Measurements from ENCODE around the gene ZSCAN4.
A peak's percentile ranks its signal among the peaks of the same experiment; 100 is the strongest.

ZSCAN4 gene

DNA sequence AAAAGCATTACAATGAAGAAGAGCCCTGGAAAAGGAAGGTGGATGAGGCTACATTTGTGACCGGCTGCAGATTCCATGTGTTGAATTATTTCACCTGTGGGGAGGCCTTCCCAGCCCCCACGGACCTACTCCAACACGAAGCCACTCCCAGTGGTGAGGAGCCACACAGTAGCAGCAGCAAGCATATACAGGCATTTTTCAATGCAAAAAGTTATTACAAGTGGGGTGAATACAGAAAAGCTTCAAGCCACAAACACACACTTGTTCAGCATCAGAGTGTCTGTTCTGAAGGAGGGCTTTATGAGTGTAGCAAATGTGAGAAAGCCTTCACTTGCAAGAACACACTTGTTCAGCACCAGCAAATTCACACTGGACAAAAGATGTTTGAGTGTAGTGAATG is 18.0 kb downstream of the ZSCAN4 start:
- no peak for DNase-seq

DNA sequence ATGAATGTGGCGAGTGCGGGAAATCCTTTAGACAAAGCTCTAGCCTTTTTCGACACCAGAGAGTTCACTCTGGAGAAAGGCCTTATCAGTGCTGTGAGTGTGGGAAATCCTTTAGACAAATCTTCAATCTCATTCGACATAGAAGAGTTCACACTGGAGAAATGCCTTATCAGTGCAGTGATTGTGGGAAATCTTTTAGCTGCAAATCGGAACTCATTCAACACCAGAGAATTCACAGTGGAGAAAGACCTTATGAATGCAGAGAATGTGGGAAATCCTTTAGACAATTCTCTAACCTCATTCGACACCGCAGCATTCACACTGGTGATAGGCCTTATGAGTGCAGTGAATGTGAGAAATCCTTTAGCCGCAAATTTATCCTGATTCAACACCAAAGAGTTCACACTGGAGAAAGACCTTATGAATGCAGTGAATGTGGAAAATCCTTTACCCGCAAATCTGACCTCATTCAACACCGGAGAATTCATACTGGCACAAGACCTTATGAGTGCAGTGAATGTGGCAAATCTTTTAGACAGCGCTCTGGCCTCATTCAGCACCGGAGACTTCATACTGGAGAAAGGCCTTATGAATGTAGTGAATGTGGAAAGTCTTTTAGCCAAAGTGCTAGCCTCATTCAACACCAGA is 18.8 kb downstream of the ZSCAN4 start:
- no peak for DNase-seq

DNA sequence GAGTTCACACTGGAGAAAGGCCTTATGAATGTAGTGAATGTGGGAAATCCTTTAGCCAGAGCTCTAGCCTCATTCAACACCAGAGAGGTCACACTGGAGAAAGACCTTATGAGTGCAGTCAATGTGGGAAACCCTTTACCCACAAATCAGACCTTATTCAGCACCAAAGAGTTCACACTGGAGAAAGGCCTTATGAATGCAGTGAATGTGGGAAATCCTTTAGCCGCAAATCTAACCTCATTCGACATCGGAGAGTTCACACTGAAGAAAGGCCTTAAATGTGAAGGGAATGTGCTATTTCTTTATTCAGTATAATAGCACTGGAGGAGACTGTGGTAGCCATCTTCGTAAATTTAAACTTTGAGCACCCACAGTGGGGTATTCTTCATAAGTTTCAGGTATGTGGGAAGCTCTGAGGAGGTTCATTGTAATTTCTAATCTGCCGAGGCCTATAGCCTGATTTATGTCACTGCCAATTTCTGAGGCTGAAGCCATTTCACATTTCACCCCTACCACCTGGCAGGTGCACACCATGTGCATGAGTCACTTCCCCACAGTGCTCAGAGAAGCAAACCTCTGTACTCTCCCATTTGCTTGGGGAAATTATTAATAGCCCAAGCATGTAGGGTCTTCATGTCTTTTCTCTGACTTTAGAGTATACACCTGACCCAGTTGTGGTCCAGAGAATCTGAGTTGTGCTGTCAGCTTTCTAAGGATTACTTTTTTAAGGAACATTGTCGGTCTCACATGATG is 19.5 kb downstream of the ZSCAN4 start:
- no peak for DNase-seq

DNA sequence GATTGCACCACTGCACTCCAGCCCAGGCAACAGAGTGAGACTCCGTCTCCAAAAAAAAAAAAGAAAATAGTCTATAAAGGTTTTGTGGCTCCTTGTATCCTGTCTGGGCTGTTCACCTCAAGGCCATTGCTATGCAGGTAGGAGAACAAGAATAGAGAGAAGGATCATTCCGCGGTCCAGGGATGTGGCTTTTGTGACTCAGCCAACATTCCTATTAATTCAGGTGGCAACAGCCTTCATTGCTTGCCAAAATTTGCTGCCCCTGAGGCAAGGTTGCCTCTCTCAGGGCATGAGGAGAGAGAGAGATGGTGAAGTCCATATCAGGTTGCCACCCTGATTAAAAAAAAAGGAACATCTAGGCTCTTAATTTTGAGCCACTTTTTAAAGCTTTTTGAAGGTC is 21.0 kb downstream of the ZSCAN4 start:
- no peak for DNase-seq

DNA sequence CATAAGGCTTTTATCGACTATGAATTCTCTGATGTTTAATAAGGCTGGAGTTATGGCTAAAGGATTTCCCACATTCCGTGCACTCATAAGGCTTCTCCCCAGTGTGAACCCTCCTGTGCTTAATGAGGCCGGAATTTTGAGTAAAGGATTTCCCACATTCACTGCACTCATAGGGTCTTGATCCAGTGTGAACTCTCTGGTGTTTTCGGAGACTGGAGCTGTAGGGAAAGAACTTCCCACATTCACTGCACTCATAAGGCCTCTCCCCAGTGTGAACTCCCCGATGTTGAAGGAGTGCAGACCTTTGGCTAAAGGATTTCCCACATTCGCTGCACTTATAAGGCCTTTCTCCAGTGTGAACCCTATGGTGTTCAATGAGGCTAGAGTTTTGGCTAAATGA is 32.9 kb downstream of the ZSCAN4 start:
- no peak for DNase-seq

DNA sequence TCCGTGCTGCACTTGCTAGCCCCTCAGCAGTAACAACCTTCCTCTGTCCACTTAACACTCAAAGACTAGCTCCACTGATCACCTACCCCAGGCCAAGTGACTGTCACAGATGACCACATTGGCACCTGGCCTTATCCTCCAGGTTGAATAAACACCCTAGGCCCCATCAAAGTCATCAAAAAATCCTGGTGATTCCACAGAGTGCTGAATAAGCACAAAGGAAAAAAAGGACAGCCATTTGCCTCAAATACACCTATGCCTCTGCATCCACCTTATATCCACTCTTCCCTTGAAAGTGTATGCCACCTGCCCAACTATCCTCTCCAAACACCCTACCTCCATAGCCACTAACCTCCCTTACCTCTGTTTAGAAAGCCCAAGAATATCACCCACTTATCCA is 37.6 kb downstream of the ZSCAN4 start:
- DNase-seq, result no peak

DNA sequence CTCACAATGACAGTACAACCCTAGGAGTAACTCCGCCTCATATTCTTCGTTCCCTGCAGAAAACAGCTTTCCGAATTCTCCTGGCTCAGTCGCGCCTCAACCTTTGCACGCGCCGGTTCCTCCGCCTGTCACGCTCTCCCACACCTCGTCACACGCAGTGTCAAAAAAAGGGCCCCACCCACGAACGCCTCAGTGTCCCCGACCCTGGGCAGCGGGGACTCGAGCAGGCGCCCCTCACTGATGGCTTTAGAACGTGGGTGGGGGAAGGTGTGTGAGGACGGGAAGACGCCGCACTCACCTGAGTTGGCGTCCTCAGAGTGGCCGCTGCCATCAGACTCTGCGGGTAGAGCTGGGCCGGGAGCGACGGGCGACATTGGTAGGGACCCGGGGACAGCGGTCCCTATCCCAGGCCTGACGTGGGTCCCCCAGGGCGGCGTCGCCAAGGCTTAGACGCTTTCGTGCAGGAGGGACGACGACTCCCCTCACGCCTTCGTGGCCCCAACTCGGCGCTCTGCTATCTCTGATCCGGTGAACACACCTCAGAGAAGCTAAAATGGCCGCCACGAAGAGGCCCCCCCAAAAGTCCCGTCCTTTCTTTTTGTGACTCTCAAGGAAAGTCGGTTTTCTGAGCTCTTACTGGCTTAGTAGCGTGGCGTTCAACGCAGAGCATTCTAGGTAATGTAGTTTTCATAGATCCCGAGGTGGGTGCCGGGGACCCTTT is 40.1 kb downstream of the ZSCAN4 start, which contains the start of gene ZNF154:
Gene ZNF154 (minus strand): TSS at position 564 of the 721 bp plus-strand sequence. CDS start 233 bp downstream, at position 331.
- DNase-seq, result peak; percentile 70

DNA sequence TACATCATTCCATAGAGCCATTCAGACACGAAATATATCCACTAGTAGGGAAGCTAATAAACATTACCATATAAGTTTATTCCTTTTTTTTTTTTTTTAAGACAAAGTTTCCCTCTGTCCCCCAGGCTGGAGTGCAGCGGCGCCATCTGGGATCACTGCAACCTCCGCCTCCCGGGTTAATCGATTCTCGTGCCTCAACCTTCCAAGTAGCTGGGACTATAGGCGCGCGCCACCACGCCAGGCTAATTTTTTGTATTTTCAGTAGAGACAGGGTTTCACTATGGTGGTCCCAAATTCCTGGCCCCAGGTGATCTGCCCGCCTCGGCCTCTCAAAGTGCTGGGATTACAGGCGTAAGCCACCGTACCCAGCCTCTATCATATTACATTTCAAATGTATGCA is 40.9 kb downstream of the ZSCAN4 start:
- DNase-seq, result no peak

DNA sequence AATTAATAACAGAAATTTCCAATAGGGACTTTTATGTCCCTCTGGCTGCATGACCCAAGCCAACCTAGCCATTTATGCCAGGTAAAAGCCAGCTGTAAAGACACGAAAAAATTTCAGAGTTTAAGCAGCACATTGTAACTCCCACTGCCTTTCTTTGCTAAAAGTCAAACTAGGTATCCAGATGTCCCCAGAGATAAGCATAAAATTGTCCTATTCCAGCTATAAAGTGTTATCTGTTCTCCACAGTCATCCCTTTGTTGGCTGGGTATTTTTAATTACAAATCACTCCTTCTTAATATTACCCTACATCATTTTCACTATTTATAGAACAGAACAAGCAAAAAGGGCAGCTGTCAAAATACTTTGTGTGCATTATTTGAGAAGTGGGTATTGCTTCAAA is 43.5 kb downstream of the ZSCAN4 start:
- no peak for DNase-seq

DNA sequence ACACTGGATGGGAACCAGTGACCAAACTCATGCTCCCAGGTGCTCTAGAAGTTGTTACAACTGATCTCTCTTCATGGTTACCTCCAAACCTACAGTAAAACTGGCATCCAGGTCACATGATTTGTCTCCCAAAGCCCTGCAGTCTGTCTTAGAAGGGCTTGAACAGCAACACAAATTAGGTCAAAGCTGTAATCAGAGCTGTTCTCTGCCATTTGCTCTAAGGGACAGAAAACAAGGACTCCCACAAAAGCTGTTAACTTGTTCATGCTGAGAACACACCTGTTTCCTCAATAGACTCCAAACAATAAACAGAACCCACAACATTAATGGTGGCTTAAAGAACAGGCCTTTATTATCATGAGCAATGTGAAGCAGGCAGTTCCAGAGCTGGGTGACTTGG is 50.7 kb downstream of the ZSCAN4 start:
- DNase-seq, result no peak

DNA sequence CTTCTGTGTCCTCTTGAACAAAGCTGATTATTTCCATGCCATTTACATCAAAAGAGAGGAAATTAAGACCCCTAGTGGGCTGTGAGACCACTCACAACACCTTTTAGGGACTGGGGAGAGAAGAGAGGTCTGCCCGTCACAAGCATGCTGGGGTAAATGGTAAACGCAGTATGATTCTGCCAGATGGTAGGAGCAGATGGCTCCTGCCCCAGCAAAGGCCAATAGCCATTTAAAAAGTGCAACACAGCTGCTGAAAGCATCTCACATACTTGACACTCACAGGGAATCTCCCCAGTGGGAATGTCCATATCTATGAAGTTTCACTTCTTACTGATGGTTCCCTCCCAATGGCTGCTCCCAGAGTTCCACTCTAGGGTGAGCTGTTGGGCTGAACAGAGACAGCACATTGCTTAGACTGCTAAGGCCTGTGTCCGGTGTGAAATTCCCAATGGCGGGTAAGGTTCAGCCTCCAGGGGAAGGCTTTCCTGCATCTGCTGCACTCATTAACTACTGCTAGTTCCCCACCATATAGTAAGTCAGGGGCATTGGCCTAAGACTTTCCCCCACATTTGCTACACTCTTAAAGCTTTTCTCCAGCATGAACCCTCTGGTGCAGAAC is 51.3 kb downstream of the ZSCAN4 start:
- DNase-seq, result no peak

DNA sequence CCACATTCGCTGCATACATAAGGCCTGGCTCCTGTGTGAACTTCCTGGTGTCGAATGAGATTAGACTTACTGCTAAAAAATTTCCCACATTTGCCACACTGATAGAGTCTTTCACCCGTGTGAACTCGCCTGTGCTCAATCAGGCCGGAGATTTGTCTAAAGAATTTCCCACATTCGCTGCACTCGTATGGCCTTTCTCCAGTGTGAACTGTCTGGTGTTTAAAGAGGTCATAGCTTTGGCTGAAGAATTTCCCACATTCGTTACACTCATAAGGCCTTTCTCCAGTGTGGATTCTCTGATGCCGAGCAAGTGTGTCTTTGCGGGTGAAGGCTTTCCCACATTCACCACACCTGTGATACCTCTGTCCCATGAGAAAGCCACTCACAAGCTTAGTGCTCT is 52.1 kb downstream of the ZSCAN4 start:
- no peak for DNase-seq

All from fibroblast of skin of right quadriceps (primary cell).